ENCODE data around the gene NBPF3. TPM values are rescaled to one million over a fixed set of nuclear protein-coding genes. Genes with fewer than 3 reads are reported as not detected.

NBPF3 gene
- total RNA-seq, 4 donors from 2014 or later, result 3.8 to 10.7 (median 6.6) TPM

DNA sequence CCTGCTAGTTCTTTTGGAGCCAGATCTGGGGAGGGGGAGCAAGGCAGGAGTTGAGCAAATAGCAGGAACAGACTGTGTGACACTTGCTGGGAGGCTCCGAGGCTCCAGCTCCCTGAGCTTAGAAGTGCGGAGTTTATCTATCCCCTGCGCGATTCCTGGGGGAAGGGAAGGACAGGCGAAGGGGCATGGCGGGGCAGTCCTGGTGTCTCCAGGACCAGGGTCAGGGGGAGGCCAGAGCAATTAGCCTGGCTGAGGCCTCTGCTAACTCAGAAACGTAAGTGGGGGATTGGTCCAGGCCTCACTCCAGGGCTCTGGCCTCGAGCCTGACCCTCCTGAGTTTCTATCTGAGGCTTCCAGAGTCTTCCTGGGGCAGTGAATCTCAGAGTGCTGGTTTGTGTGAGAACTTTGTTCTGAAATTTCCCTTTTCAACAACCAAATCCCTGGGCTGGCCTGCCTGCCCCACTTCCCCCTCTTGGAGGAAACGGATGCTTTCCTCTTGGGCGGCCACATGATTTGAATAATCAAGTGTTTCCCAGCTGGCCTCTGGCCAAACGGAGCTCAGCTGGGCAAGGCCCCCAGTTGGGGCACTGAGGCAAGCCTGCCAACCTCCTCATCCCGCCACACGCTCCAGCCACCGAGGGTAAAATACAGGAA is 84.9 kb downstream of the NBPF3 start:
- TF ChIP-seq POLR2A (IDR thresholded peaks at IDR 0.05), result no peak
- no peak for TF ChIP-seq CTCF (IDR thresholded peaks at IDR 0.05)
- Histone ChIP-seq H3K4me3 (no peak overlapping the region), H3K27me3 (peaks cover 0 to 1% (median 0%) of the 10 kb centered on the region in 4 donors), H3K27ac (peak overlapping the region in 1 of 4 donors; percentile 50), H3K4me1 (peaks cover 0 to 17% (median 6%) of the 10 kb centered on the region in 3 donors), H3K36me3 (no peaks in the 10 kb centered on the region), H3K9me3 (no peaks in the 10 kb centered on the region)
- 70 to 100% methylated on average over 2 of the region's 14 CpGs for WGBS, 2 donors
- DNase-seq, result no peak
- intact Hi-C loops (cut with DNase I), result loop anchor here (10.0 kb wide), 1 partner anchor 130 kb away; no protein-coding TSS in a partner anchor

DNA sequence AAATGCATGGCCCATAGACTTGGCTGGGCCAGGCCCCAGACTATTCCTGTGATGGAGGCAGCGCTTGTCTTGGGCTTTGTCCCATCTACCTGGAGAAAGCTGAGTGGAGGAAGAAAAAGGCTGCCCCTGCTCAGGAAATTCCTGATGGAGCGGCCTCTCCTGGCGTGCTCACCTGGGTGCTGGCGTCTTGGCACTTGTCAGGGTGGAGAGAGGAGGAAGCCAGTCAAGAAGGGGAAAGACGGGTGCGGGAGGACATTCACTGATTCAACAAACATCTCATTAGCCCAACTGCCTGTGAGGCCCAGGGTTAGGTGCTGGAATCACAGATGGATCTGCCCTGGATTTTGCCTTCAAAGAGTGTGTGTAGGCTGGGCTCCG is 85.4 kb downstream of the NBPF3 start:
- Histone ChIP-seq H3K9me3 (no peaks in the 10 kb centered on the region), H3K4me3 (no peak overlapping the region), H3K27me3 (peaks cover 0 to 6% (median 0%) of the 10 kb centered on the region in 4 donors), H3K4me1 (peaks cover 0 to 17% (median 6%) of the 10 kb centered on the region in 3 donors), H3K36me3 (no peaks in the 10 kb centered on the region), H3K27ac (peak overlapping the region in 1 of 4 donors; percentile 50)
- DNase-seq, result no peak
- WGBS, 2 donors, result 61 to 67% methylated on average over 6 to 7 of the region's 7 CpGs
- no peak for TF ChIP-seq CTCF (IDR thresholded peaks at IDR 0.05)
- no peak for TF ChIP-seq POLR2A (IDR thresholded peaks at IDR 0.05)
- intact Hi-C loops (cut with DNase I), result loop anchor here (10.0 kb wide), 1 partner anchor 129 kb away; no protein-coding TSS in a partner anchor

DNA sequence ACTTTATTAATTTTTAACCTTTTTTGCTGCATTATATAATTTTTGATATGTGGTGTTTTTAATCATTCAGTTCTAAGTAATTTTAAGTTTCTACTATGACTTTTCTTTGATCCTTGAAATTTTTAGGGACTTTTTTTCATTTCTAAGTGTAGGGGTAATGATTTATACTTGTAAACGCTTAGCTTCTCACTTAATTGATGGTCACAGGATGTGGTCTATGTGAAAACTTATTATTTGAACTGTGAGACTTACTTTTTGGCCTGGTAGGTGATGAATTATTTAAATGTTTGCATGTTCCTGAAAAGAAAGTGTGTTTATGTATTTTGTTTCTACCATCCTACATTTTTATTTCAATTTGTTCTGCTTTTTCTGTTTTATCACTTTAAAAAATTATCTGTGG is 86.5 kb downstream of the NBPF3 start:
- H3K4me1 ChIP-seq, result peaks cover 0 to 17% (median 6%) of the 10 kb centered on the region in 3 donors
- H3K27me3 ChIP-seq, result peaks cover 0 to 14% (median 0%) of the 10 kb centered on the region in 4 donors
- DNase-seq, result no peak
- TF ChIP-seq CTCF (IDR thresholded peaks at IDR 0.05) (no peak), POLR2A (IDR thresholded peaks at IDR 0.05) (no peak)
- WGBS, 2 donors, result 56 to 83% methylated on average over 1 of the region's 1 CpG
- intact Hi-C loops (cut with DNase I), result loop anchor here (10.0 kb wide), 1 partner anchor 128 kb away; no protein-coding TSS in a partner anchor
- H3K36me3 ChIP-seq, result no peaks in the 10 kb centered on the region
- H3K4me3 ChIP-seq, result no peak overlapping the region
- no peaks in the 10 kb centered on the region for H3K9me3 ChIP-seq
- no peak overlapping the region for H3K27ac ChIP-seq

GRCh38 chr1:21530368-21531016 is 90.6 kb downstream of the NBPF3 start:
- TF ChIP-seq POLR2A (IDR thresholded peaks at IDR 0.05) (no peak), CTCF (IDR thresholded peaks at IDR 0.05) (no peak)
- no peaks in the 10 kb centered on the region for H3K9me3 ChIP-seq
- no peak overlapping the region for H3K27ac ChIP-seq
- WGBS, 2 donors, result 61 to 81% methylated on average over 5 to 6 of the region's 7 CpGs
- H3K36me3 ChIP-seq, result no peaks in the 10 kb centered on the region
- H3K27me3 ChIP-seq, result peaks cover 0 to 38% (median 0%) of the 10 kb centered on the region in 4 donors
- no peak overlapping the region for H3K4me3 ChIP-seq
- intact Hi-C loops (cut with DNase I), result no loop called here
- H3K4me1 ChIP-seq, result peaks cover 0 to 6% (median 0%) of the 10 kb centered on the region in 3 donors
- DNase-seq, result no peak

GRCh38 chr1:21531241-21531640 is 91.3 kb downstream of the NBPF3 start:
- WGBS, 2 donors, result 83 to 100% methylated on average over 3 to 5 of the region's 5 CpGs
- TF ChIP-seq POLR2A (IDR thresholded peaks at IDR 0.05) (no peak), CTCF (IDR thresholded peaks at IDR 0.05) (no peak)
- H3K9me3 ChIP-seq, result no peaks in the 10 kb centered on the region
- peaks cover 0 to 10% (median 0%) of the 10 kb centered on the region in 3 donors for H3K4me1 ChIP-seq
- H3K27me3 ChIP-seq, result peaks cover 0 to 40% (median 0%) of the 10 kb centered on the region in 4 donors
- no peaks in the 10 kb centered on the region for H3K36me3 ChIP-seq
- no peak overlapping the region for H3K4me3 ChIP-seq
- H3K27ac ChIP-seq, result no peak overlapping the region
- no peak for DNase-seq
- intact Hi-C loops (cut with DNase I), result no loop called here

All from esophagus squamous epithelium (tissue), 5 donors.